ENCODE measurements around the gene COL4A6. TPM values are rescaled to one million over a fixed set of nuclear protein-coding genes. Genes with fewer than 3 reads are reported as not detected.

Gene COL4A6
- total and polyA plus RNA-seq, 2 of the 8 experiments (the other 6 are each of a cell fraction or from before 2014, with no cell fraction given), result 5.9 to 11.8 TPM

GRCh38 chrX:108306086-108306485 is 132.1 kb downstream of the COL4A6 start (continued):
- TF ChIP-seq GABPA (IDR thresholded peaks at IDR 0.05; ENCODE audit: borderline replicate concordance, insufficient read depth, low read length) (no peak), EGR1 (IDR thresholded peaks at IDR 0.05; ENCODE audit: borderline replicate concordance, low read depth, low read length) (no peak), SP1 (IDR thresholded peaks at IDR 0.05; ENCODE audit: low read depth, low read length) (no peak)

All from H1 (cell line).